HG02759 (cell line): ENCODE measurements around the gene DHX58.

Experiments
- ATAC-seq: cut with Tn5 transposase; IDR thresholded peaks from one replicate; pipeline ENCODE4 v1.9.1; 2021; ENCODE audit warnings: mild to moderate bottlenecking, moderate library complexity; ENCODE audit not compliant: unreplicated experiment

Gene DHX58

GRCh38 chr17:42056635-42057034 is 55.9 kb downstream of the DHX58 start:
- no peak for ATAC-seq

GRCh38 chr17:42055496-42055895 is 57.0 kb downstream of the DHX58 start:
- no peak for ATAC-seq

DNA sequence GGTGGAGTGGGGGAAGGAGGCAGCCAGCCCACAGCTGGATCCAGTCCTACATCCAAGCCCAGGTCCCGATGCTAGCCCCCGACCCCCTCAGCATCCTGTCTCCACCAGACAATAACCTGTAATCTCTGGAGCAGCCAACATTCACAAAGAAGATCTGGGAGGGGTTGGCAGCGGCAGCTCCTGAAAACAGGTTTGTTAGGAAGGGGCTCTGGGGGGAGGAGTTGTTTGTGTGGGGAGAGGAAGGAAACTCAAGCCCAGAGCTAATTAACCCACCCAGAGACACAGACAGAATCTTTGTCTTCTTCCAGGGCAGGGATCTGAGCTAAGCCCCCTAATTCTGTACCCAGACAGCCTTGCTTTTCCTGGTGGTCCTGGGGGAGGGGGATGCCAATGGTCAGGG is 57.5 kb downstream of the DHX58 start:
- no peak for ATAC-seq

GRCh38 chr17:42053731-42054500 is 58.6 kb downstream of the DHX58 start:
- no peak for ATAC-seq

DNA sequence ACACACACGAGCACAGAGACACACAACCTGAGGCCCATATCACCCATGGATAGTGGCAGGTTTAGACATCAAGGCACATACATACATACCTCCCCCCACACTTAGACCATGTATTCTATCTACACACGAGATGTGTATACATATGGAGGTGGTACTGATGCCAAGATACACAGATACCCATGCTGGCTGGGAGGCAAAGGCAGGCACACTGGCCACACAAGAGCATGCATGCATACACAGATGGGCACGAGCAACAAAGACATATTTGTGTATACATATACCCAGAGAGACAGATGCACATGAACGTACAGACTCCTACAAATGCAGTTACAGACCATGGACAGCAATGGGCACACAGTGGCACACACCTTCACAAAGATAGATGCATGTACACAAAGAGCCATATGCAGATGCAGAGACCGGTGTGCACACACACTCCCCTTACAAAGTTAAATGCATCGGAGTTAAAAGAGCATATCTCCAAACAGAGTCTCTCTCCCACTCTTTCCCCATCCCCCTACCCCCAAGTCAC is 60.1 kb downstream of the DHX58 start:
- no peak for ATAC-seq

DNA sequence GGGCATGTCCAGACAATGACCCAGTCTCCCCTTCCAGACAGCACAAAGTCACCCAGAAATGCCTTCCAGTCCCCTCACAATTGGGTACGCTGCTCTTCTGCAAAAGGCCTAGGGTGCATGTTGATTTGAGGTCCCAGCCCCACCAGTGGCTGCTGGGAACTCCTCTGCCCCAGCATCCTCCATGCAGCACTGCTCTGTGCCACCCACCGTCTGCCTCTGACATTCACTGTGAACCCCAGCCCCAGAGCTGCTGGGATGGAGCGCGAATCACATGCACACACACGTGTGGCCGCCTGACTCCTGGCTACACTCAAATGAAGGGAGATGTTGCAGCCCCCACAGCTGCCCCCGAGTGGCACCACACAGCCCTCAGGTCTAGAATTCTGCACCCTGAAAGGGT is 60.9 kb downstream of the DHX58 start:
- ATAC-seq, result no peak
